Muscle of arm (tissue), 12 donors: ENCODE measurements around the gene TDRD9. TPM values are rescaled to one million over a fixed set of nuclear protein-coding genes. Genes with fewer than 3 reads are reported as not detected.

ENCODE experiments used
- polyA plus RNA-seq, 12 donors: library from polyadenylated mRNA; unstranded; fragments of 120-200 nt; gene quantifications; one replicate each; pipeline ENCODE4 v1.2.1, GENCODE V29; 2013; ENCODE audit not compliant: insufficient read length in 12 of 12

Gene TDRD9
- polyA plus RNA-seq, 12 donors = 0.21 to 2.0 (median 0.52) TPM; not detected in 2

Other genes with a start within 250 kb of the TDRD9 start
- gene XRCC3, start 213.0 kb upstream of the TDRD9 start, polyA plus RNA-seq = 10 to 100 TPM in 2 of 12 donors, 1 to 10 TPM in 9, not detected in 1; 5.2 to 15.9 (median 8.1) TPM
- gene ZFYVE21, start 212.6 kb upstream of the TDRD9 start, polyA plus RNA-seq = 10 to 100 TPM in 11 of 12 donors, not detected in 1; 38.3 to 51.9 (median 40.6) TPM
- 10 to 100 TPM in 7 of 12 donors, 1 to 10 TPM in 4, not detected in 1; 8.4 to 36.2 (median 11.4) TPM for gene PPP1R13B, start 80.9 kb upstream of the TDRD9 start, polyA plus RNA-seq
- gene RD3L, start 14.1 kb downstream of the TDRD9 start, polyA plus RNA-seq = not detected
- gene ASPG, start 157.2 kb downstream of the TDRD9 start, polyA plus RNA-seq = 1 to 10 TPM in 7 of 12 donors, under 1 TPM in 3, not detected in 2; 0.44 to 3.5 (median 1.9) TPM
- 10 to 100 TPM in 3 of 12 donors, 1 to 10 TPM in 8, not detected in 1; 4.8 to 25.2 (median 5.9) TPM for gene KIF26A, start 210.1 kb downstream of the TDRD9 start, polyA plus RNA-seq